Lower leg skin (tissue), 4 donors: ENCODE measurements around the gene NANS. TPM values are rescaled to one million over a fixed set of nuclear protein-coding genes. Genes with fewer than 3 reads are reported as not detected.

Experiments
- DNase-seq, 2 donors: peaks; one replicate each; pipeline ENCODE4 v3.0.0-alpha.2; 2019; ENCODE audit warnings: low spot score in 2 of 2
- H3K4me3 ChIP-seq: fragments of 200-600 bp; sonication (generic); 2 replicates; pipeline ENCODE4 v1.5.1; 2017; ENCODE audit warnings: mild to moderate bottlenecking, low read depth; ENCODE audit not compliant: poor library complexity, severe bottlenecking
- POLR2A ChIP-seq, 2 donors: fragments of 450-650 bp; IDR thresholded peaks; one replicate each; pipeline ENCODE4 v1.6.1; 2016 to 2017; ENCODE audit warnings: antibody characterized with exemption in 2 of 2, mild to moderate bottlenecking in 1 of 2, moderate library complexity in 1 of 2
- WGBS, 2 donors: methylation state at CpG; one replicate each; pipeline ENCODE4 v1.1.5; 2018; 5-methylcytosine and 5-hydroxymethylcytosine counted together
- intact Hi-C: fragments of 100-400 bp; cut with DNase I; formaldehyde crosslinking; loops from one replicate; pipeline ENCODE4 v1.15.0; 2023; ENCODE audit warnings: low total_unique reads
- total RNA-seq, 4 donors: library from RNA; depleted of rRNA; stranded (reverse); fragments of >200 nt; gene quantifications; one replicate each; pipeline ENCODE4 v1.1.0, GENCODE V29; 2016
- TF ChIP-seq, protein P1 (sequence below), 3 donors: fragments of 450-650 bp; IDR thresholded peaks; one replicate each; pipeline ENCODE4 v1.5.1; 2016; ENCODE audit warnings: antibody characterized with exemption in 3 of 3, mild to moderate bottlenecking in 3 of 3, moderate library complexity in 2 of 3

The NANS gene
- total RNA-seq, 4 donors from 2014 or later = 26.5 to 46.0 (median 40.5) TPM

DNA sequence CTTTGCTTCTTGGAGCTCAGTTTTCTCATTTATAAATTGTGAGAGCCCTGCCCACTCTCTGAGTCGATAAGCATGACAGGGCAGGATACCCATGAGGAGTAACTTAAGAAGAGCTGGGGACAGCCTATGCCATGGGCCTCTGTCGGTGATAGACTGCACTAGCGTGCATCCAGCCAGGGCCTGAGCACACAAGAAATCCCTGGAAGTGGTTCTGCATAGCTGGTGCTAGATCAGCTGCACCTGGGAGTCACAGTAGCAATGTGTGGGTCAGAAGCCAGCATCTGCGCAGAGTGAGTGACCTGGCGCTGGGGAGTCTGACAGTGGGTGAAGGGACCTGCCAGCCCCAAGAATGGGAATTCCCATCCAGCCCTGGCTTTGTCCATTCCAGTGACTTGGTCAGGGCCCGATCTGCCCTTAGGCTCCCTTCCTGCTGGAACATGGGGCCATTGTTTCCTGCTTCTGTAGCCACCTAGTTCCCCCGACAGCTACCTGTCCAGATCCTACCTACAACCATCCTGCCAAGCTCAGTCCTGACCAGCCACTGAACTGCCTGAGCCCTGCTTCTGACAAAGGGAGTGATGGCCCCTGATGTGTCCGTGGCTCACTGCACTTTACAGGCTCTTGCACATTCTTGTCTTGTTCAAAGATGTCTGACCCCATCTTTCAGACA, 35.9 kb upstream of the NANS start:
- intact Hi-C loops = no loop called here
- DNase-seq = peak in 1 of 2 donors; percentile 67
- no peak overlapping the region for H3K4me3 ChIP-seq
- 93% methylated on average over 8 of the region's 8 CpGs for WGBS, 2 donors
- TF ChIP-seq POLR2A (IDR thresholded peaks at IDR 0.05) = no peak
- TF ChIP-seq, protein P1, sequence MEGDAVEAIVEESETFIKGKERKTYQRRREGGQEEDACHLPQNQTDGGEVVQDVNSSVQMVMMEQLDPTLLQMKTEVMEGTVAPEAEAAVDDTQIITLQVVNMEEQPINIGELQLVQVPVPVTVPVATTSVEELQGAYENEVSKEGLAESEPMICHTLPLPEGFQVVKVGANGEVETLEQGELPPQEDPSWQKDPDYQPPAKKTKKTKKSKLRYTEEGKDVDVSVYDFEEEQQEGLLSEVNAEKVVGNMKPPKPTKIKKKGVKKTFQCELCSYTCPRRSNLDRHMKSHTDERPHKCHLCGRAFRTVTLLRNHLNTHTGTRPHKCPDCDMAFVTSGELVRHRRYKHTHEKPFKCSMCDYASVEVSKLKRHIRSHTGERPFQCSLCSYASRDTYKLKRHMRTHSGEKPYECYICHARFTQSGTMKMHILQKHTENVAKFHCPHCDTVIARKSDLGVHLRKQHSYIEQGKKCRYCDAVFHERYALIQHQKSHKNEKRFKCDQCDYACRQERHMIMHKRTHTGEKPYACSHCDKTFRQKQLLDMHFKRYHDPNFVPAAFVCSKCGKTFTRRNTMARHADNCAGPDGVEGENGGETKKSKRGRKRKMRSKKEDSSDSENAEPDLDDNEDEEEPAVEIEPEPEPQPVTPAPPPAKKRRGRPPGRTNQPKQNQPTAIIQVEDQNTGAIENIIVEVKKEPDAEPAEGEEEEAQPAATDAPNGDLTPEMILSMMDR (IDR thresholded peaks at IDR 0.05) = no peak

- TF ChIP-seq POLR2A (IDR thresholded peaks at IDR 0.05) = no peak
- TF ChIP-seq, protein P1 (IDR thresholded peaks at IDR 0.05) = no peak
- intact Hi-C loops = no loop called here
- DNase-seq = peak in 1 of 2 donors; percentile 75
- 63 to 64% methylated on average over 8 of the region's 8 CpGs for WGBS, 2 donors
- H3K4me3 ChIP-seq = no peak overlapping the region
These were observed 35.1 kb upstream of the NANS start for GRCh38 chr9:98021306-98022040.

DNA sequence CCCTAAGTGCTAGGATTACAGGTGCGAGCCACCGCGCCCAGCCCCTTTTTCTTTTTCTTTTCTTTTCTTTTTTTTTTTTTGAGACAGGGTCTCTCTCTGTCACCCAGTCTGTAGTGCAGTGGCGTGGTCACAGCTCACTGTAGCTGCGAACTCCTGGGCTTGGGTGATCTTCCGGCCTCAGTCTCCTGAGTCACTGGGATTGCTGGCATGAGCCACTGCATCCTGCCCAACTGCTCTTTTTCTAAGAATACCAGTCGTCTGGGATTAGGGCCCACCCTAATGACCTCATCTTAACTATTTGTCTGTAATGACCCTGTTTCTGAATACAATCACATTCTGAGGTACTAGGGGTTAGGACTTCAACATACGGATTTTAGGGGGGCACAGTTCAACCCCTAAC, 34.1 kb upstream of the NANS start:
- intact Hi-C loops = no loop called here
- peak in 1 of 2 donors; percentile 60 for DNase-seq
- TF ChIP-seq, protein P1 (IDR thresholded peaks at IDR 0.05) = no peak
- TF ChIP-seq POLR2A (IDR thresholded peaks at IDR 0.05) = no peak
- no peak overlapping the region for H3K4me3 ChIP-seq
- 76 to 83% methylated on average over 8 of the region's 8 CpGs for WGBS, 2 donors

DNA sequence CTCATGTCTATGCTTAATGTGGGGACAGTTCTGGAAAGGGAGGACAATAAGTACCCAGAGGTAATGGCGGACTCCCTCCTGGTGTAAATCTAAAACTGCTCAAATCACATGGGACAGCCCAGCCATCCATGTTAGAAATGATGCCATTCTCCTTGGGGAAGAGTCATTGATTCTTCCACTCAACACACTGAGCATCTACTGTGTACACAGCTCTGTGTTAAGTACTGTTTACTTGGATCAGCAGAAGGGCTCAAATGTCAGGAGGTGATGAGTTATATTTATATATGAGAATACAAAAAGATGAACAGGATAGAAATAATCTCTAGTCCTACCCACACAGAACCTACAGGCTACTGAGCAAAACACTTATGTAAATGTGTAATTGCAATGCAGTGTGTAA, 31.8 kb upstream of the NANS start:
- no peak for TF ChIP-seq POLR2A (IDR thresholded peaks at IDR 0.05)
- TF ChIP-seq, protein P1 (IDR thresholded peaks at IDR 0.05) = no peak
- intact Hi-C loops = no loop called here
- DNase-seq = no peak
- WGBS, 2 donors = 90 to 100% methylated on average over 1 of the region's 1 CpG
- no peak overlapping the region for H3K4me3 ChIP-seq

DNA sequence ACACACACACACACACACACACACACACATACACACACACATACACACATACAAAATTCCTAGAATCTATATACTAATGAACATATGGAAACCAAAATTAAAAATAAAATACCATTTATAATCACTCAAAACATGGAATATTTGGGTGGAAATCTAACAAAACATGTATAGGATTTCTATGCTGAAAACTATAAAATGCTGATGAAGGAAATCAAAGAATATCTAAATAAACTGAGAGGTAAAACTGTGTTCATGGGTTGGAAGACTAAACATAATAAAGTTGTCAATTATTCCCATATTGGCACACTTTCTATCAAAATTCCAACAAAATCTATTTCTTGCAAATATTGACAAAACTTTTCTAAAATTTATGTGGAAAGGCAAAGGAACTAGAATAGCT, 25.4 kb upstream of the NANS start:
- no peak overlapping the region for H3K4me3 ChIP-seq
- TF ChIP-seq, protein P1 (IDR thresholded peaks at IDR 0.05) = no peak
- no peak for TF ChIP-seq POLR2A (IDR thresholded peaks at IDR 0.05)
- intact Hi-C loops = no loop called here
- no peak for DNase-seq
